Embryonic facial prominence (tissue), 1 donor: ENCODE results near the gene MAPK8IP1.
"Not testable (repeated sequence)": the region's sequence is repeated elsewhere in the genome, so short reads cannot be mapped to it uniquely, and the experiment has no call there.

Experiments used
- DNase-seq: peaks from one replicate; pipeline ENCODE4 v3.0.0-alpha.2; 2016; ENCODE audit errors: extremely low spot score

MAPK8IP1 gene

GRCh38 chr11:45889966-45890365 is 4.5 kb downstream of the MAPK8IP1 start:
- DNase-seq = no peak

DNA sequence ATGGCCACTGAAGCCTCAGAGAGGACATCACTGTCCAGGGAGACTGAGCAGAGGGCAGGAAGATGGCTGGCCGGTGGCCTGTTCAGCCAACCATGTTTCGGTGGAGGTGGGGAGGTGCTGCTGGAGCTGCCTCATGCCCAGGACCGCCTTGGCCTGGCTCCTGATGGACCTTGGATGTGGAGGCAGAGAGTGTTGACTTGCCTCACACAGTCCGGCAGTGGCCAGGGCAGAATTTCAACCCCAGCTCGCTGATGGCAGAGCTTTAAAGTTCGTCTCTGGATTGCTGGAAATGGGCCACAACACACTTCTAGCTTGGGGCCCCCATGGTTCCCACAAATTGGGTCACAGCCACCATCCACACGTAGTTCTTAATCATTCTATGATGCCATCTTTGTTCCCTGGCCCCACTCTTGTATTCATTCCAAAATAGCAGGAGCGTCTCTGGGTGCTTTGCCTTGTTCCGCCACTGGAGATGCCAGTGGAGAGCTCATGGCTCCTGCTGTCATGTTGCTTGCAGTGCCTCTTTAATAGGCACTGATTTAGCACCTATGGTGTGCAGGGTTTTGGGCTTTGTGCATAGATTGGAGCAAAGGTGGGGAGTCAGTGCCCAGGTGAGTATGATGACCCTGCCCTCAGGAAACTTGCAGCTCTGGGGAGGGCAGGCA is 5.6 kb downstream of the MAPK8IP1 start:
- no peak for DNase-seq

- DNase-seq = no peak
Measured at GRCh38 chr11:45892856-45893255, 7.4 kb downstream of the MAPK8IP1 start.

GRCh38 chr11:45894555-45895247 is 9.2 kb downstream of the MAPK8IP1 start:
- no peak for DNase-seq

GRCh38 chr11:45895553-45896259 is 10.3 kb downstream of the MAPK8IP1 start:
- DNase-seq = no peak

DNA sequence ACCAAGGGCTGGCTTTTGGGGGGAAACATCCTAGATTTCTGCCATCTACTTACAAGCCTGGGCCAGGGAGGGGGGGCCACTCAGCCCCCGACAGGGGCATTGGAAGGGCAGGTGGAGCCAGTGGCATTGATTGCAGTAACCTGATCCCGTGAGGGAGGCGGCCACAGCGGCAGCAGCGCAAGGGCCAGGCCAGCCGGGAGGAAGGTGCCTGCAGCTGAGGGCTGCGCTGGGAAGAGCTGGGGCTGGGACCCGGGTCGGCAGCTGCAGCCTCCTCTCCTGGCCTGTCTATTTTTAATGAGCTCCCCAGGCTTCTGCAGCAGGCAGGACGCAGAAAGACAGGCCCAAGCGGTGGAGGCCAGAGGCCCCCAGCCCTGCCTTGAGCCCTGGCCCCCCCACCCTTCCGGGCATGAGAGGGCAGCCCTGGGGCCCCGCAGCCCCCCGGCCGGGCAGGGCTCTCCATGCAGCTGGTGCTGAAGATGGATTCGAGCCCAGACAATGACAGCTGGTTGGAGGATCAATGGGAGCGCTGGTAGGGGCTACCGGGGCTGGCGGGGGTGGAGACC is 11.1 kb downstream of the MAPK8IP1 start:
- no peak for DNase-seq

DNA sequence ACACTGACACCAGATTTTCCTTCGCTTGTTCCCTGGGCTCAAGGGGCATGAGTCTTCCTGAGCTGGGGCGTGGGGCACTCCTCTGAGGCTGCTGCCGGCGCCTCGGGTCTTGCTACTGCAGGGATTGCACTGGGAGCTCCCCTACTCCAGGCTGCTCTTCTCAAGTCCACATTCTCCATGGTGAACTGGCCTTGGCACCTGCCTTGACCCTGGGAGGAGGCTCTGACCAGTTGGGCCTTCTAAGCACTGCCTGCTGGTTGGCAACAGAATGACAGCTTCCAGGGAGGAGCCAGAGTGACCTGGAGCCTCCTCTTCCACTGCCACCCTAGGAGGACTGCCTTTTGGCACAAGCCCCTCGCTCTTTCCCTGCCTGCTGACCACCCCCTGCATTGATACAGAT is 12.1 kb downstream of the MAPK8IP1 start:
- DNase-seq = no peak

GRCh38 chr11:45899086-45899447 is 13.6 kb downstream of the MAPK8IP1 start:
- no peak for DNase-seq

- DNase-seq = peak; percentile 65
Measured at GRCh38 chr11:45899448-45900174, 14.2 kb downstream of the MAPK8IP1 start.

DNA sequence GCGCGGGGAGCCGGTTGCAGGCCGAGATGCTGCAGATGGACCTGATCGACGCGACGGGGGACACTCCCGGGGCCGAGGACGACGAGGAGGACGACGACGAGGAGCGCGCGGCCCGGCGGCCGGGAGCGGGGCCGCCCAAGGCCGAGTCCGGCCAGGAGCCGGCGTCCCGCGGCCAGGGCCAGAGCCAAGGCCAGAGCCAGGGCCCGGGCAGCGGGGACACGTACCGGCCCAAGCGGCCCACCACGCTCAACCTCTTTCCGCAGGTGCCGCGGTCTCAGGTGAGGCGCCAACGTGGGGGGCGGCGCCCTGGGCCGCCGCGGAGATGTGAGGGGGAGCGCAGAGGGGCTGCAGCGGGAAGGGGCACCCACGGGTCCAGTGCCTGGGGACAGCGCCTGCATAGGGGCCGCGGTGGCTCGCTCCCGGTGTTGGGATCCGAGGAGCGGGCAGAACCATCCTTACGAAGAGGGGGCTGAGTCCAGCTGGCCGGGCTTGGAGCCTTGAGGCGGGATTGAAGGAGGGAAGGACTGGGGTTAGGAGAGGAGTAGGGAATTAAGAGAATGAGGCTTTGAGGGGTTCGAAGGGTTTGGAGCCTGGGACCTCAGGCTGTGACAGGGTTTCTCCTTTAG is 14.8 kb downstream of the MAPK8IP1 start:
- DNase-seq = not testable (repeated sequence)

GRCh38 chr11:45900916-45901617 is 15.6 kb downstream of the MAPK8IP1 start:
- DNase-seq = no peak

- DNase-seq = no peak
Measured at GRCh38 chr11:45901626-45902025, 16.2 kb downstream of the MAPK8IP1 start.

- DNase-seq = no peak
Measured at GRCh38 chr11:45902452-45903380, 17.3 kb downstream of the MAPK8IP1 start.

DNA sequence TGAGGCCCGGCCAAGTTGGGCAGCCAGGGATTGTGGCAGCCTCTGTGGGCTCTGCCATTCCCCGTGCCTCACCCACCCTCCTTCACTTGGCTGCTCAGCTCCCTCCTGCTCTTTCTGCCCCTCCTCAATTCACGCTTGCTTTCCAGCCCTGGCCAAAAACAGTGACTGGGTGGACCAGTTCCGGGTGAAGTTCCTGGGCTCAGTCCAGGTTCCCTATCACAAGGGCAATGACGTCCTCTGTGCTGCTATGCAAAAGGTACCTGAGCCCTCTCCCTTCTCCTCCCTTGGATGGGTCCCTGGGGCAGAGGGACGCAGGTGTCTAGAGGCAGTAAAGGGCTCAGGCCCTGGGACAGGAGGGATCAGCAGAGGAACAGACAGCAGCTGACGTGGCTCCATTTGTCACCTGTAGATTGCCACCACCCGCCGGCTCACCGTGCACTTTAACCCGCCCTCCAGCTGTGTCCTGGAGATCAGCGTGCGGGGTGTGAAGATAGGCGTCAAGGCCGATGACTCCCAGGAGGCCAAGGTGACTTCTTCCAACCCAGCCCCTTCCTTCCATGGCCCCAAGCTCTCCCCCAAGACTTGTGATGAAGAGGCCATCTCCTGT is 19.0 kb downstream of the MAPK8IP1 start:
- no peak for DNase-seq

- no peak for DNase-seq
Measured at GRCh38 chr11:45905095-45905494, 19.6 kb downstream of the MAPK8IP1 start.

DNA sequence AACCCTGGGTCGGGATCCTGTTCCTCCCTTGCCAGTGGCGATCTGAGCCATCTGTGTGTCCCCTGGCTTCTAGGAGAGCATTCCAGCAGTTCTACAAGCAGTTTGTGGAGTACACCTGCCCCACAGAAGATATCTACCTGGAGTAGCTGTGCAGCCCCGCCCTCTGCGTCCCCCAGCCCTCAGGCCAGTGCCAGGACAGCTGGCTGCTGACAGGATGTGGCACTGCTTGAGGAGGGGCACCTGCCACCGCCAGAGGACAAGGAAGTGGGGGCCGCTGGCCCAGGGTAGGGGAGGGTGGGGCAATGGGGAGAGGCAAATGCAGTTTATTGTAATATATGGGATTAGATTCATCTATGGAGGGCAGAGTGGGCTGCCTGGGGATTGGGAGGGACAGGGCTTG is 20.1 kb downstream of the MAPK8IP1 start:
- DNase-seq = not testable (repeated sequence)

- no peak for DNase-seq
Measured at GRCh38 chr11:45906096-45906682, 20.7 kb downstream of the MAPK8IP1 start.

- DNase-seq = no peak
Measured at GRCh38 chr11:45906965-45907611, 21.6 kb downstream of the MAPK8IP1 start, which contains the start of gene FREY1. Gene FREY1, minus strand, starts transcription at chr11:45907271. Its CDS starts 26 bp downstream, at chr11:45907245.
